OCI-LY3 (cell line): Measurements from ENCODE around the gene SEMA6A.

Experiments
- H2AFZ ChIP-seq: fragments of 200-600, 300-600 bp; shearing (Covaris generic); 2 replicates; pipeline ENCODE4 v1.6.0; 2014; ENCODE audit warnings: antibody characterized with exemption, low read depth, low read length
- H3K27ac ChIP-seq: fragments of 200-600, 300-600 bp; sonication (generic); 2 replicates; pipeline ENCODE4 v1.5.1; 2014; ENCODE audit warnings: mild to moderate bottlenecking, low read length, moderate library complexity, mixed read lengths
- H3K27me3 ChIP-seq: fragments of 200-600, 300-600 bp; sonication (generic); 2 replicates; pipeline ENCODE4 v1.6.1; 2014; ENCODE audit warnings: low read depth, low read length, mixed read lengths
- H3K36me3 ChIP-seq: fragments of 200-600, 300-600 bp; sonication (generic); replicated peaks from 2 replicates; pipeline ENCODE3; 2014; ENCODE audit warnings: low read depth, low read length, mixed read lengths
- H3K4me1 ChIP-seq: fragments of 300-600, 200-600 bp; sonication (generic); 2 replicates; pipeline ENCODE4 v1.6.1; 2014; ENCODE audit warnings: low read length, mixed read lengths
- H3K4me2 ChIP-seq: fragments of 200-600, 300-600 bp; sonication (generic); 2 replicates; pipeline ENCODE4 v1.6.1; 2014; ENCODE audit warnings: low read length, mixed read lengths
- H3K4me3 ChIP-seq: fragments of 300-600, 200-600 bp; sonication (generic); 2 replicates; pipeline ENCODE4 v1.5.1; 2014; ENCODE audit warnings: antibody characterized with exemption, mild to moderate bottlenecking, low read length, moderate library complexity
- H3K79me2 ChIP-seq: fragments of 300-600, 200-600 bp; shearing (Covaris generic); 2 replicates; pipeline ENCODE4 v1.6.1; 2014; ENCODE audit warnings: mild to moderate bottlenecking, low read length, mixed read lengths
- H3K9ac ChIP-seq: fragments of 300-600, 200-600 bp; shearing (Covaris generic); 2 replicates; pipeline ENCODE4 v1.6.0; 2014; ENCODE audit warnings: mild to moderate bottlenecking, low read length, moderate library complexity
- H3K9me3 ChIP-seq: fragments of 200-600, 300-600 bp; shearing (Covaris generic); 2 replicates; pipeline ENCODE4 v1.6.1; 2014; ENCODE audit warnings: low read length, mixed read lengths; ENCODE audit not compliant: insufficient read depth
- H4K20me1 ChIP-seq: fragments of 200-600, 300-600 bp; sonication (generic); 2 replicates; pipeline ENCODE4 v1.6.1; 2016; ENCODE audit warnings: low read length, mixed read lengths; ENCODE audit not compliant: insufficient read depth
- EZH2phosphoT487 ChIP-seq: fragments of 200-600 bp; shearing (Covaris generic); IDR thresholded peaks from 2 replicates; pipeline ENCODE4 v1.6.1; 2018; ENCODE audit warnings: antibody characterized with exemption, mixed run types, low read depth
- TF ChIP-seq, protein P1 (sequence below): fragments of 200-600, 300-600 bp; sonication (generic); IDR thresholded peaks from 2 replicates; pipeline ENCODE4 v1.5.1; 2014; ENCODE audit warnings: antibody characterized with exemption, low read length, low read depth

SEMA6A gene

GRCh38 chr5:116439905-116440304 lies 134.7 kb downstream of the SEMA6A start:
- Histone ChIP-seq H3K27ac (no peak overlapping the region), H3K4me1 (peaks cover 28% of the 10 kb centered on the region), H3K4me3 (no peak overlapping the region), H4K20me1 (no peaks in the 10 kb centered on the region), H3K9me3 (no peaks in the 10 kb centered on the region), H3K79me2 (no peaks in the 10 kb centered on the region), H3K27me3 (no peaks in the 10 kb centered on the region), H3K36me3 (no peaks in the 10 kb centered on the region), H2AFZ (no peak overlapping the region), H3K9ac (no peak overlapping the region), H3K4me2 (peak overlapping the region; percentile 56)
- TF ChIP-seq EZH2phosphoT487, result no peak
- TF ChIP-seq, protein P1, sequence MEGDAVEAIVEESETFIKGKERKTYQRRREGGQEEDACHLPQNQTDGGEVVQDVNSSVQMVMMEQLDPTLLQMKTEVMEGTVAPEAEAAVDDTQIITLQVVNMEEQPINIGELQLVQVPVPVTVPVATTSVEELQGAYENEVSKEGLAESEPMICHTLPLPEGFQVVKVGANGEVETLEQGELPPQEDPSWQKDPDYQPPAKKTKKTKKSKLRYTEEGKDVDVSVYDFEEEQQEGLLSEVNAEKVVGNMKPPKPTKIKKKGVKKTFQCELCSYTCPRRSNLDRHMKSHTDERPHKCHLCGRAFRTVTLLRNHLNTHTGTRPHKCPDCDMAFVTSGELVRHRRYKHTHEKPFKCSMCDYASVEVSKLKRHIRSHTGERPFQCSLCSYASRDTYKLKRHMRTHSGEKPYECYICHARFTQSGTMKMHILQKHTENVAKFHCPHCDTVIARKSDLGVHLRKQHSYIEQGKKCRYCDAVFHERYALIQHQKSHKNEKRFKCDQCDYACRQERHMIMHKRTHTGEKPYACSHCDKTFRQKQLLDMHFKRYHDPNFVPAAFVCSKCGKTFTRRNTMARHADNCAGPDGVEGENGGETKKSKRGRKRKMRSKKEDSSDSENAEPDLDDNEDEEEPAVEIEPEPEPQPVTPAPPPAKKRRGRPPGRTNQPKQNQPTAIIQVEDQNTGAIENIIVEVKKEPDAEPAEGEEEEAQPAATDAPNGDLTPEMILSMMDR, result no peak

GRCh38 chr5:116438979-116439554 lies 135.6 kb downstream of the SEMA6A start:
- Histone ChIP-seq H3K9ac (no peak overlapping the region), H3K4me3 (no peak overlapping the region), H3K9me3 (no peaks in the 10 kb centered on the region), H3K4me2 (0 out of 2 replicates have a peak overlapping the region, but pooled peaks have one; percentile 56), H3K27ac (no peak overlapping the region), H4K20me1 (no peaks in the 10 kb centered on the region), H2AFZ (no peak overlapping the region), H3K27me3 (no peaks in the 10 kb centered on the region), H3K36me3 (no peaks in the 10 kb centered on the region), H3K4me1 (peaks cover 28% of the 10 kb centered on the region), H3K79me2 (no peaks in the 10 kb centered on the region)
- no peak for TF ChIP-seq EZH2phosphoT487
- TF ChIP-seq, protein P1, result no peak

- no peak overlapping the region for H2AFZ ChIP-seq
- no peaks in the 10 kb centered on the region for H3K36me3 ChIP-seq
- no peak for TF ChIP-seq EZH2phosphoT487
- TF ChIP-seq, protein P1, result no peak
- no peaks in the 10 kb centered on the region for H3K79me2 ChIP-seq
- H3K4me2 ChIP-seq, result no peak overlapping the region
- no peak overlapping the region for H3K27ac ChIP-seq
- no peak overlapping the region for H3K4me3 ChIP-seq
- H3K9ac ChIP-seq, result no peak overlapping the region
- H4K20me1 ChIP-seq, result no peaks in the 10 kb centered on the region
- H3K4me1 ChIP-seq, result peaks cover 28% of the 10 kb centered on the region
- no peaks in the 10 kb centered on the region for H3K9me3 ChIP-seq
- no peaks in the 10 kb centered on the region for H3K27me3 ChIP-seq
Observed at GRCh38 chr5:116437922-116438578, 136.6 kb downstream of the SEMA6A start.

GRCh38 chr5:116437351-116437705 lies 137.3 kb downstream of the SEMA6A start:
- peaks cover 28% of the 10 kb centered on the region for H3K4me1 ChIP-seq
- no peaks in the 10 kb centered on the region for H3K79me2 ChIP-seq
- TF ChIP-seq, protein P1, result no peak
- TF ChIP-seq EZH2phosphoT487, result no peak
- no peaks in the 10 kb centered on the region for H3K36me3 ChIP-seq
- H2AFZ ChIP-seq, result no peak overlapping the region
- no peak overlapping the region for H3K9ac ChIP-seq
- no peaks in the 10 kb centered on the region for H3K9me3 ChIP-seq
- H3K27me3 ChIP-seq, result no peaks in the 10 kb centered on the region
- H3K4me2 ChIP-seq, result no peak overlapping the region
- no peak overlapping the region for H3K4me3 ChIP-seq
- H3K27ac ChIP-seq, result no peak overlapping the region
- no peaks in the 10 kb centered on the region for H4K20me1 ChIP-seq
